GM19452 (cell line): ENCODE results near the gene RHNO1.
"Not testable (repeated sequence)": the region's sequence is repeated elsewhere in the genome, so short reads cannot be mapped to it uniquely, and the experiment has no call there.

ENCODE experiments used
- ATAC-seq: cut with Tn5 transposase; IDR thresholded peaks from one replicate; pipeline ENCODE4 v1.9.1; 2021; ENCODE audit not compliant: unreplicated experiment

RHNO1 gene

GRCh38 chr12:2858334-2858733 lies 18.7 kb upstream of the RHNO1 start:
- ATAC-seq: no peak

GRCh38 chr12:2858944-2859421 lies 18.0 kb upstream of the RHNO1 start:
- ATAC-seq: no peak

- no peak for ATAC-seq
These were observed 16.9 kb upstream of the RHNO1 start for GRCh38 chr12:2860170-2860569.

GRCh38 chr12:2862876-2863275 lies 14.1 kb upstream of the RHNO1 start:
- no peak for ATAC-seq

- not testable (repeated sequence) for ATAC-seq
These were observed 13.6 kb upstream of the RHNO1 start for GRCh38 chr12:2863402-2863801.

- no peak for ATAC-seq
These were observed 12.8 kb upstream of the RHNO1 start for GRCh38 chr12:2864198-2864597.

GRCh38 chr12:2868986-2869632 lies 7.9 kb upstream of the RHNO1 start:
- ATAC-seq: not testable (repeated sequence)

GRCh38 chr12:2876431-2877046 lies 484 bp upstream of the RHNO1 start:
- ATAC-seq: peak; percentile 41

- no peak for ATAC-seq
These were observed 1.1 kb downstream of the RHNO1 start for GRCh38 chr12:2877953-2878732.

- ATAC-seq: no peak
These were observed 2.8 kb downstream of the RHNO1 start for GRCh38 chr12:2879853-2880252.

- no peak for ATAC-seq
These were observed 7.8 kb downstream of the RHNO1 start for GRCh38 chr12:2884810-2885209.

GRCh38 chr12:2886768-2887450 lies 9.9 kb downstream of the RHNO1 start:
- ATAC-seq: no peak

- ATAC-seq: no peak
These were observed 13.0 kb downstream of the RHNO1 start for GRCh38 chr12:2890001-2890387.

GRCh38 chr12:2890388-2891239 lies 13.6 kb downstream of the RHNO1 start, which contains the start of gene TULP3:
TSS of gene TULP3 (plus strand) at chr12:2890891. CDS start at chr12:2890948, 57 bp downstream.
- peak; percentile 97 for ATAC-seq

- ATAC-seq: peak; percentile 12
These were observed 14.4 kb downstream of the RHNO1 start for GRCh38 chr12:2891240-2892053.

GRCh38 chr12:2892246-2892645 lies 15.2 kb downstream of the RHNO1 start:
- no peak for ATAC-seq

GRCh38 chr12:2893007-2893406 lies 16.0 kb downstream of the RHNO1 start:
- no peak for ATAC-seq

- no peak for ATAC-seq
These were observed 18.0 kb downstream of the RHNO1 start for GRCh38 chr12:2895051-2895451.

GRCh38 chr12:2895511-2895910 lies 18.5 kb downstream of the RHNO1 start:
- ATAC-seq: no peak

- ATAC-seq: no peak
These were observed 20.4 kb downstream of the RHNO1 start for GRCh38 chr12:2897418-2897817.
